Measurements from ENCODE around the gene HERC3.
A peak's percentile ranks its signal among the peaks of the same experiment; 100 is the strongest.
"Not testable (repeated sequence)": the region's sequence is repeated elsewhere in the genome, so short reads cannot be mapped to it uniquely, and the experiment has no call there.

The HERC3 gene

DNA sequence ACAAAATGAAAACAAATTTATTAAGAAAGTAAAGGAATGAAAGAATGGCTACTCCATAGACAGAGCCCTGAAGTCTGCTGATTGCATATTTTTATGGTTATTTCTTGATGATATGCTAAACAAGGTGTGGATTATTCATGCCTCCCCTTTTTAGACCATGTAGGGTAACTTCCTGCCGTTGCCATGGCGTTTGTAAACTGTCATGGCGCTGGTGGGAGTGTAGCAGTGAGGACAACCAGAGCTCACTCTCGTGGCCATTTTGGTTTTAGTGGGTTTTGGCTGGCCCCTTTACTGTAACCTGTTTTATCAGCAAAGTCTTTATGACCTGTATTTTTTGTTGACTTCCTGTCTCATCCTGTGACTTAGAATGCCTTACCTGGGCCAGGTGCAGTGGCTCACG, 17.5 kb downstream of the HERC3 start:
- DNase-seq, result not testable (repeated sequence)

DNA sequence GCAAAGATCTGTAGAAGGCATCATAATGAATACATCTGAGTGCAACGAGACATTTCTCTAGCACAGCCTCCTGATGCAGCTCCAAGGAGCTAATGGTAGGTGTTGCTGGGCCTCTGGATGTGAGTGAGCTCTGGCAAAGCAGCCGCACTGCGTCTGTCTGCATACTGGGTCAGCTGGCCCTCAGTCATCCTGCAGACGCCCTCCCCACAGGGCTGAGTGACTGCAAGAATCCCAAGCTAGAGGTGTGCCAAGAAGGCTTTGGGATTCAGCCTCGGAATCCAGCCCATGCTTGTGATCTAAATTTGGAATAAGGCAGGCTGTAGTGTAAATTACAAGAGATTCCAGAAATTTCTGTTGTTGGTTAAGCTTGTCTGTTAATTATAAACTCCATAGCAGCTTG, 18.5 kb downstream of the HERC3 start:
- no peak for DNase-seq

DNA sequence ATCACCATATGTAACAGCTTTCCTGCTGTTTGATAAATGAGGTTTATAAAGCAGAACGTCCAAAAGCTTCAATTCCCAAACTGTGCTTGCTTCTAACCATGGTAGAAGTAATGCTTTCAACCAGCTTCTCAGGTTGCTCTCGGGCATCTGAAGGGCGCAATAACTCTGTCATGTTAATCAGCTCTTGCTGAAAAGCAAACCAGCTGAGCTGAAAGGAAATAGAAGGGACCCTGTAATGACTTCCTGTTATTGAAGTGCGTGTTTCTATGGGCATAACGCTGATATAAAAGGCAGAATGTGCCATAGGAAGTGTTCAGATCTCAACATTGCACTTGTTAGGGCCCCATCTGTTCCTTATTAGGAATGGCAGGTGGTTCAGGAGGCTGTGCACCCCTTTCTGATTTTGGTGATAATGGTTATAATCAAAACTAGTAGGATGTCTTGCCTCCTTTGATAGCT, 21.2 kb downstream of the HERC3 start:
- DNase-seq, result peak; percentile 39

DNA sequence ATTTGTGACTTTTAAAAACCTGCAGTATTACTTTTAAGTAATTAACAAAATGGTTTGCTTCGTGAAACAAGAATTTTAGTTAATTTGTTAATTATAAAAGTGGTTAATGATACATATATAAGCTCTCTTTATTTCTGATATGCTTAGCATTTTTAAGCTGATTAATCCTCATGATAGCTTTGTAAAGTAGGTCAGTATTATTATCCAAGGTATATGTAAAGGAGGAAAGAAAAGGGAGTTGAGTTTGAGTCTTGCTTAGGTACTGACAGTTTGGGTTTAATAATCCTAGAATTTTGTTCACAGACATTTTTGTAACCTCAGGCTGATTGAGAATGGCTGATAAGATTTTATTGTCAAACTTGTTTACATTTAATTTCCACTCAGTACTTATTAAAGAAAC, 21.8 kb downstream of the HERC3 start:
- DNase-seq, result no peak

DNA sequence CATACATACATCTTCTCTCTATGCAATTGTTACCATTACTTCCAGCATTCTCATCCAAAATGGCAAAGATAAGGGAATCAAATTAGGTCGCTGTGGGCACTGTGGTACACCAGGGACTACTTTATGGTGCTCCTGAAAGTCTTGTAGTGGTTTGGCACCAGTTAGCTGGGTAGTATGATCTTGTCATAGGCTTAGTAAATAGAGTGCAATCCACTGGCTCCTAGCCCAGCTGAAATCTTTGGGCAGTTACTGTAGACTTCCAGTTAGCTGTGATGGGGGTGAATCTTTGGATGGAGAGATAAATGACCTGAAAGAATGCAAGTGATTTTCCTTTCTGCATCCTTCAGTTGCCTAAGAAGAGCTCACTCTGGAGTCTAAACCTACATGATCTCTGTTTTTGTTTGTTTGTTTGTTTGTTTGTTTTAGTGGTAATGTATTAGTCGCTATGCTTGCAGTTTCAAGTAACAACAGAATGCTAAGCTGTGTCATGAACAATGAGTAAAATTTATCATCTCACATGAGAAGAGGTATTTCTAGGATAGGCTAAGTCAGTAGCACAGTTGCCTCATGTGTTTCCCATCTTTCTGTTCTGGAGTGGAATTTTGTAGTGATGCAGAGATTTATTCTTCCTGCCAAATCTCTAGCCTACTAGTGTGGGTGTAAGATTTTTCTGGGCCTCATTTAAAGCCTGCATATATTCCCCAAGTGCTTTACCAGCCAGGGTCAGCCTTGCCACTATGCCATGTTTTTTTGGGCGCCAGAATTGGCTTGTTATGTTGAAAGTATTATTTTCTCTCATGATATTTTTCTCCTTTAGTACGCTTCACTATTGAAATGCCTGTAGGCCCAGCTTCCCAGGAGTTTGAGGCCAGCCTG, 24.2 kb downstream of the HERC3 start:
- DNase-seq, result no peak

DNA sequence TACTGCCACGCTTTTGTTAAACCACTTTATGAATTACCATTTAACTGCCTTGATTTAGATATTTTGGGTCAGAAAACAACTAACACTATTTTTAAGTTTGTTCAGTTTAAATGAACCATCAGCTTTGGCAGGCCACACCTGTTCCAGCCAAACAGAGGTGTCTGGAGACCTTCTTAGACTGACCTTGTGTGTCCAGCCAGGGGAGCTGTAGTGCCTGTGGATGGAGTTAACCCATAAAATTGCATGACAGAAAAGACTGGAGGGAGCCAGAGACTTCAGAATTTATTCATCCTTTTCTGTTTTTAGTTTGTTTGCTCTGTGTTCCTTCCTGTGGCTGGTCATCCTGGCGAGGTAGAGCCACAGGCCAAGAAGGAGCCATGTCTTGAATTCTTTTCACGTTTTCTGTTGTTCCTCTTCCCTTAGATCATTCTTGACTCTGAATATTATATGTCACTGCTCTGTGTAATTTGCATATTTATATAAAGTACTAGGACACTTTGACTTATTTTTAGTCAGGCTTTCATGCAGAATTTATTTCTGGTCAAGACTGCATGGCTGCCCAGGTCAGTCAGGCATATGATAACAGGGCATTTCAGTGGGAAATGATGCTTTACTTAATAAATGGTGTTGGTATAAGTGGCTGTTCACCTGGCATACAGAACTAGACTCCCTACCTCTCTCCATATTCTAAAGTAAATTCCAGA, 26.7 kb downstream of the HERC3 start:
- DNase-seq, result no peak

DNA sequence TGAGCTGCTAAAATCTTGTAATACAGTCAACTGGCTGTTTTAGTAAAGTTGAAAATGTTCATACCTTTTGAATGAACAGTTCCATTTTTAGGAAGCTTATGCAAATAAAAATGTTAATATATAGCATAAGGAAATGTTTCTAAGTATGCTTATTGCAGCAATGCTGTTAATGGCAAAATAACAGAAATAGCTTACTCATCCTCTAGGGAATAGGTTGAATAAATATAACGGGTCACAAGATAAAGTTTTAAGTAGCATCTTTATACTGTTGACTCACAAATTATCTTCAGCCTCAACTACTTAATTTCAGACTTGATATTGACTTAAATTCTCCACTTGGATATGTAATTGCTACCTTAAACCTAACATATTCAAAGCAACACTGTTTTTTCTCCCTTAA, 27.7 kb downstream of the HERC3 start:
- DNase-seq, result no peak

DNA sequence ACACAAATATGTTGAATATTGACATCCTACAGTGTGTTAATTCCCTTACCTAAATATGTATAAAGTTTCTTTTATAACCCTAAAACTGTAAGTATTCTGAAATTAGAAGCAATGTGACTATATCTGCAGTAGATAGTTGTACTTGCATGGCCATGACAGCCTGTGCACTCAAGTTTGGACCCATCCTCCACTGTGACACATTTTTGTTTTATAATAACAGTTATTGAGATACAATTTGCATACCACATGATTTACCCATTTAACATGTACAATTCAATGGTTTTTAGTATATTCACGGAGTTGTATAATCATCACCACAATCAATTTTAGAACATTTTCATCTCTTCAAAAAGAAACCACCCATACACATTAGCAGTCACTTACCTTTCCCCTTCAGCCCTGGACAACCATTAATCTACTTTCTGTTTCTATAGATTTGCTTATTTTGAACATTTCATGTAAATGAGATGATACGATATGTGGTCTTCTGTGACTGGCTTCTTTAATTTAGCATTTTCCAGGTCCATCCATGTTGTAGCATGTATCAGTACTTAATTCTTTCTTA, 29.6 kb downstream of the HERC3 start:
- no peak for DNase-seq

DNA sequence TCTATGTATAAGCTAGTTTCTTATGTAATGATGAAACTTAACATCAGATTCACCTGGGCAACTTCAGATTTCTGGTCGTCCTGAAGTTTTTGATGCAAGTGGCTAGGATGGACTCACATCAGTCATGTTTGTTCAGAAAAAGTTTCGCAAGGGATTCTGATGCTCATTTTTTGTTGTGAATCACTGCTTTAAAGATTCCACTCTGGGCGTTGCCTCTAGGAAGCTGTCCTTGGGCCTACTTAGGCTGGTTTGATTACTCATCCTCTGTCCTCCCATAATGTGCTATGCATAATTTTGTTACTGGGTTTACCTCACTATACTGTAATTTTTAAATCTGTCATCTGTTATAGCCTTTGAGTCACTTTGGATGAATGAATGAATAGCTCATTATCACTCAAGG, 30.8 kb downstream of the HERC3 start:
- DNase-seq, result no peak

DNA sequence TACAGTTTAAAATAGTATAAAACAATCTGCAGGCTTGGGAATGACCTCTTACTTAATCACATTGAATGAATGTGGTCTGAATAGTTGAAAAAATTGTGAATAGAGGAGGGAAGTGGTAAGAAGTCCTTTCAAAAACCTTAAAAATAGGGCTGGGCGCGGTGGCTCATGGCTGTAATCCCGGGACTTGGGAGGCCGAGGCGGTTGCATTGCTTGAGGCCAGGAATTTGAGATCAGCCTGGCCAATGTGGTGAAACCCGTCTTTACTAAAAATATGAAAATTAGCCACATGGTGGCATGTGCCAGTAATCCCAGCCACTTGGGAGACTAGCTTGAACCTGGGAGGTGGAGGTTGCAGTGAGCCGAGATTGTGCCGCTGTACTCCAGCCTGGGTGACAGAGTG, 36.5 kb downstream of the HERC3 start:
- no peak for DNase-seq

DNA sequence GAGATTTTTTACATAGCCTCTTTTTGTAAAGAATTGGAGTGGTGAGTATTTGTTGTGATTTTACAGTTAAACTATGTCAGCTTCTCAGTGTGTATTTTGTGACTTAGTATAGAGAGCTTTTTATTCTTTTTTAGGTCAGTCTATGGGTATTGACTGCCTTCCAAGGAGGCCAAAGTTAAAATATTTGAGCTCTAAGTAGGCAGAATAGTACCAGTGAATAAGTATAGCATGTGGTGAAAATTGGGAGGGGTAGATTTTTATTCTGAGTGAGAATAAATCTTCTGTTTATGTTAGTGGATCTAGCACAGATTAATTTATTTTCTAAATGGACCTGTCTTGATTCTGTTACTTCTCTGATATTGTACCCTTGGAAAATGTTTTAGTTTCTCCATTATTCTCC, 37.5 kb downstream of the HERC3 start:
- no peak for DNase-seq

DNA sequence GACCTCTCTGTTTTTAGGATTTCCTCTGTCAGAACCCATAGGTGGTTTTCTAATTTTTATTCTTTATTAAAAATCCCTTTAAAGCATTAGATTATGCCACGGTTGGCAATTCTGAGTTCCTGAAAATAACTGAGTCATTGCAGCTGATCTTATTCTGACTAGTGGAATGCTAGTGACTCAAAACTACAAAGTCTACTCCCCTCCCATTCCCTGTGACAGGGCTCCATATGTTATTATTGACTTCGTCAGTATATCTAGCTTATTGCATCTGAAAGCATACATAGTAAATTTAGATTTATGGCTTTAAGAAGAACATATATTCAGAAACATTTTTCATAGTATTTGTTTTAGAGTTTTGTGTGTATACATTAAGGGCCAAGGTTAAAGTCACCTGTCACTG, 38.5 kb downstream of the HERC3 start:
- no peak for DNase-seq

DNA sequence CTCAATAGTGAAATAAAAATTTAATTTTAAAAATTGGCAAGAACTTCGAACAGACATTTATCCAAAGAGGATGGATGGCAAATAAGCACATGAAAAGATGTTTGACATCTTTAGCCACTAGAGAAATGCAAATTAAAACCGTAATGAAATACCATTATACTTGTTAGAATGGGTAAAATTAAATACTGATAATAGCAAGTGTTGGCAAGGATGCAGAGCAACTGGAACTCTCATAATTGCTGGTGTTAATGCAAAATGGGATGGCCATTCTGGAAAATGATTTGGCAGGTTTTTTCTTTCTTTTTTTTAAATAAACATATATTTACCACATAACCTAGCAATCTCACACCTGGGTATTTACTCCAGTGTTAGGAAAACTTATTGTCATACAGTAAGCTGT, 51.7 kb downstream of the HERC3 start:
- no peak for DNase-seq

DNA sequence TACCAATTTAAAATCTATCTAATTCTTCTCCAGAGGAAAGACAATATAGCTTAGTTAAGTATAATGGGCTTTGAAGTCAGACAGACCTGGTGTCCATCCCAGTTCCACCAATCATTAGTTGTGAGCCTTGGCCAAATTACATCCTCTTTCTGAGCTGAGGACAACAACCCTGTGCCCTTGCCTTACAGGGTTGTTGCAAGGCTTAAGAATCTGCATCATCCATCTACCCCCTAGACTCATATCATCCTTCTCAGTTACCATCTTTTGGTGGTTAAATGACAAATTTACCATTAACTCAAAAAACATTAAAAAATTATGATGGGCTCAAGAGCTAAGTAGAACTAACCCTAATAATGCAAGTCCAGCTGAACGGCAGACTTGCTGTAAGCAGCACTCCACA, 53.7 kb downstream of the HERC3 start:
- no peak for DNase-seq

DNA sequence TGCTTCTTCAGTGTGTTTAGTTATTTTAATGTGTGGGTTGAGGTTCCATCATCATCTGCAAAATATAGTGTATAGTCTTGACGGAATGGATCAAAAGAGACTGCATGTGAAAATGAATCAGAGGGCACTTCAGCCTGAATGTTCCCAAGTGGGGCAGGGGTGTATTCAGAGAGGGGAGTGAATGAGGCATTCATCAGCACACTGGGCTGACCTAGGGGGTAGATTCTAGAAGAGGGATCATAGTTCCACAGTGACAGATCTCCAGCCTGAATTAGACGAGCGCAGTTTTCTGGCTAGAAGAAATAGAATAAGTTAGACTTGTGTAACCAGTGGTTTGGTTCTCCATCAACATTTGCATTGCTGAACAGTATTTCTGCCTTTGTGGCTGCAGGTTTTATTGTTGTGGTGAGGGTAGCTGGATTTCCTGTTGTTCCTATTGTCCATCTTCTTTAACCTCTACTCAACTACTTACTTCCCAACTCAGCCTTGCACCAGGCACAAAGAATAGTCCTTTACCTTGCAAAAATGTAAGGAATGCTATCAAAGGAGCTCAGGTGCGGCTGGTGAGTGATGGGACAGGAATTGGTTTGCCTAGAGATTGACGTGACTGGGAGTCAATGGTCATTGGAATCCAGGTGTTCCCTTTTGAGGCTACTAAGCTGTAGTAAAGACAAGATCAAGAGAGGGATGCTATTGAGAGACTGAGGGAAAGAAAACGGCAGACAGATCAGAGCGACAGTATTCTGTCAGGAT, 54.4 kb downstream of the HERC3 start:
- no peak for DNase-seq

DNA sequence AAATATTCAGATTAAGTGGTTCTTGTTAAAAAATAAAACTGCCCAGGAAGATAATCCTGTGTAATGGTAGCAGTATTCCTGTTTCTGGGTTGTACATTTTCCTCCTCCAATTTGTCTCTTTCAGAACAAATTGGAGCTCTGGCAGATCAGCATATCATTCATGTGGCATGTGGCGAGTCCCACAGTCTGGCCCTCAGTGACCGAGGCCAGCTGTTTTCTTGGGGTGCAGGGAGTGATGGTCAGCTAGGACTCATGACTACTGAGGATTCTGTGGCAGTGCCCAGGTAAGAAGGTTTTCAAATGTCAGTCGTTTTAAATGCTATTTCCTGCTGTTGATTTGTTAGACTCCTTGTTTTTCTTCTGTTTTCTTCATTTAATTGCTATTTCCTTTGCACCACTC, 57.4 kb downstream of the HERC3 start:
- DNase-seq, result no peak

DNA sequence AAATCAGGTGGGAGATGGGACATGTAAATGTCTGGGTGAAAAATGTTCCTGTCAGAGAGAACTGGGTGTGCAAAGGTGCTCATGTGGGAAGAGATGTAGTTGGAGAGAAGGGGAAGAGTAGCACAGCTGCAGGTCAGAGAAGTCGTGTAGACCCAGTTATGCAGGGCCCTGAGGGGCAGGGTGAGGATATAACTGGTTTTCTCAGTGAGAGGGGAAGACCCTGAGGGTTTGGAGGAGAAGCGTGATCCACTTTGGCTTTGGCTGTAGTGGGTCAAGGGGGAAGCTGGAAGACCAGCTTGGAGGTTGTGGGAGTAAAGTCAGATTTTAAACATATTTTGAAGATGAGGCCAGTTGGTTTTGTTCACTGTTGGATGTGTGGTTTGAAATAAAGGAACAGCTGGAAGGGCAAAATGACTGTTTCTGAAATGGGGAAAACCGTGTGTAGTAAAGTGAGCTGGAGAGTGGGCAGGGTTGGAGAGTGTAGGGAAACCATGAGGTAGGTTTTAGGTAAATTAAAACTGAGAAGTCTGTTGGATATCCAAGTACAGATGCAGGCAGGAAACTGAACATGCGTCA, 61.2 kb downstream of the HERC3 start:
- DNase-seq, result no peak

DNA sequence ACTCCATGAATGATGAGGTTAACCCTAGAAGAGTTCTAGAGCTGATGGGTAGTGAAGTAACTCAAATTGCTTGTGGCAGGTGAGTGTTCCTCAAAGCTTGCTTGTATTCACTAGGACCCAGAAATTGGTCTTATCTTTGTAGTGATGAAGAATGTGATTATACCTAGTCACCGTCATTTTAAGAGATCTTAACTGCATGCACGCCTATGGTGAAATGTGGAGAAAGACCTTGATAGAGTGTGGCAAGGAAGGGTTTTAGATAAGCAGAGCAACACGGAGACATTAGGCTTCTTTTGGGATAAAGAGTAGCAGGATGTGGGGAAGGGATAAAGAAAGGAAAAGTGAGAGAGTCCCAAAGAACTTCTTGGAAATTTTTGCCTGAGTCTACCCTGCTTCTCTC, 62.9 kb downstream of the HERC3 start:
- DNase-seq, result no peak

DNA sequence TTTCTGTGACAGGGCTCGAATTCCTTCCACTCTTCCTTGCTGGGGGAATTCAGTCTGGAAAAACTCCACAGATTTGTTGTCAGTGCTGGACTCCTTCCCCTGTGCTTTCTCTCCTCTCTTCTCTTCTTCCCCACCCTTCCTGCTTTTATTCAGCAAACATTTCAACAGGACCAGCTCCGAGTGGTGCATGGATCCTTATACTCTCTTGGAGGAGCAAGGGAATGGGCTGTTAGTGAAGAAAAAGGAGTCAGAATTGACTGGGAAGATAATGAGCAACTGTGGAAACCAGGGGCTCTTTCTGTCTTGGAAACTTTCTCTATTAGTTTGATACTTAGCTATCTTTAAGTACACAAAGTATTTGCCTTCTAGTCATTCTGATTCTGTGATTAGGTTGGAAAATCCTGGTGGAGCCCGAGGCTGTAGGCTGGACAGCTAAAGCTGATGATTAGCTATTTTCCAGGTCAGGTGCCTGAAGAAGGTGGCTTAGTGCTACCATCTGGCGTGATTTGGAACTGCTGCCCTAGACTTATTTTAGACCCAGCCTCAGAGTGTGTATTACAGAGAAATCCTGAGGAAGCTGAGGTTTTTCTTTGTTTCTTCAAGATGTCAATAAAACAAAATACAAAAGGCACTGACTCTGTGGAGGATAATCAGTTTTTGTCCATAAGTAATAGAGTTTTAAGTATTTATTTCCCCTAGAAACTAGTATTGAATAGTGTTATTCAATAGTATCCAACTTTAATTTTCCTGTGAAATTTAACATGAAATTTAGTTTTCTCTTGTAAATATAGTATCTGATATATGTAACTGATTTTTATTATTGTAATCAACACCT, 67.0 kb downstream of the HERC3 start:
- peak; percentile 33 for DNase-seq

DNA sequence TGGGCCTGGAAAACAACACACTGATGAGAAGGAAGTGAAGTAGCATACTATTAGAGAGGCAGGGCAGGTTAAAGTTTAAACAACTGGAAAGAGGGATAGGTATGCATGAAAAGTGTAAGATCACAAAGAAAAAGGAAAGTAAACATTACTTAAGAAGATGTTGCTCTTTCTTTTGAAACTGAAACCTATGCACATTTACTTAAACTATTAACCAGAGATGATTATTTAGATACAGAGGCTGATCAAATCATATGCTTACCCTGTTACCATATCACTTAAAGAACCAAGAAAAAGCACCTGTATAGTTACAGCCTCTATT, 67.6 kb downstream of the HERC3 start:
- no peak for DNase-seq

DNA sequence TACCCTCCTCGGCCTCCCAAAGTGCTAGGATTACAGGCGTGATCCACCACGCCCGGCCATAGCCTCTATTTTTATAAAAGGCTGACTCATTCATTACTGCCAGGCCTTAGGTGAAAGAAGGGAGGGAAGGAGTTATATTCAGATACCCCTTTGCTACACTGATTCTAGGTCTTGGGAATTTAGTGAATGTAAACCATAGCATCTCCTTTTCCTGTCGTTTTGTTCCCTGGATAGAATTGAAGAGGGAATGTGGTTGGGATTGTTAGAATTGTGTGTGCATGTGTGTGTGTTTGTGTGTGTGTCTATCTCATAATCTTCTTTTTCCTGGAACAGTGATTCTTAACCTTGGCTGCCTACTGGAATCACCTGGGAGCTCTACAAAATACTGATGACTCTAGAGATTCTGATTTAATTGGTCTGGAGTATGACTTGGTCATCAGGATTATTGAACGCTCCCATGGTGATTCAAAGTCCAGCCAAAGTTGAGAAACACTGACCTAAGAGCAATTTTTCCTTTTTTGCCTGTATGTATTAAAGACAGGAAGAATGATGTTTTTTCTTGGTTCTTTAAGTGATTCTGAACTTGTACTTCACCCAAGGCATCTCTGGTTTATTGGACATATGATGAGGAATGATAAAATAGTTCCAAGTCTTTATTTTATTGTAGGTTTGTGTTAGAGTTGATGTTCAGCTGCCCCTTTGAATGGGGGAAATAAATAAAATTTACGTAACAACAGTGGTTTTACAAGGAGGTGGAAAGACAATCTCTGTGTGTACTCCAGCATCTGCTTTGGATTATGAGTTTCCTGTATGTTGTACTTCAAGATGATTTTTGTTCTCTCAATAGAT, 68.4 kb downstream of the HERC3 start:
- DNase-seq, result no peak

All from NCI-H146 (cell line).